Upper lobe of left lung (tissue), 4 donors: Measurements from ENCODE around the gene TMEM131L.

Experiments used
- POLR2A ChIP-seq, 4 donors: fragments of 450-650 bp; IDR thresholded peaks; one replicate each; pipeline ENCODE4 v1.5.1; 2016 to 2017; ENCODE audit warnings: antibody characterized with exemption in 4 of 4, mild to moderate bottlenecking in 2 of 4
- POLR2AphosphoS5 ChIP-seq, 2 donors: sonication (generic); formaldehyde crosslinking; IDR thresholded peaks; one replicate each; pipeline ENCODE4 v1.5.1; 2017; ENCODE audit warnings: antibody characterized with exemption in 2 of 2
- TF ChIP-seq, protein P1 (sequence below), 6 experiments: fragments of 450-650 bp in 4 of 6; fragments of 200-600 bp in 2 of 6; sonication (generic) in 2 of 6; IDR thresholded peaks; one replicate each; pipeline ENCODE4 v1.5.1; 2016 to 2019; ENCODE audit warnings: antibody characterized with exemption in 6 of 6

DNA sequence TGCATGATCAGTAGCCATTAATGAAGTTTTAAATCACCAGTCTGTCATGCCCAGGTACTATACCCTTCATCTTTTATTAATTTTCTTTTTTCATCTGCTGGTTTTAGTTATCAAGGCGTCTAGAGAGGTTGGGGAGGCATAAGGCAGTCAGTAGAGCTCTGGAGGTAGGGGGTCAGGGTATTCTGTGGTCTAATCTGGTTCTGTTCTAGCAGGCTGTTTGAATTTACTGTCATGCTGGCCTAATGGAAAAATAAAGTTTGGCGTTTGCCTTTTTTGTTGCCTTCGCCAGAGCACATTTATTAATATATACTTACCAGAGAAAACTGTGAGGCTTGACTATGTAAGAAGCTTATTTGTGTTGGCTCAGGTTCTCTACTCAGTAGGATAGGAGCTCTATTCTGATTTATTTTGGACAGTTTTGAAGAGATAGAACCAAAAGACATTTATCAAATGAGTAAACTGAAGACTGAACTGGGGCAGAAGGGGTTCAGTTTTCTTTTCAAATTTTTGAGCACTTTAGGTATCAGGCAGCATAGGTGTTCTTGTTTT lies 46.9 kb downstream of the TMEM131L start:
- TF ChIP-seq, protein P1, sequence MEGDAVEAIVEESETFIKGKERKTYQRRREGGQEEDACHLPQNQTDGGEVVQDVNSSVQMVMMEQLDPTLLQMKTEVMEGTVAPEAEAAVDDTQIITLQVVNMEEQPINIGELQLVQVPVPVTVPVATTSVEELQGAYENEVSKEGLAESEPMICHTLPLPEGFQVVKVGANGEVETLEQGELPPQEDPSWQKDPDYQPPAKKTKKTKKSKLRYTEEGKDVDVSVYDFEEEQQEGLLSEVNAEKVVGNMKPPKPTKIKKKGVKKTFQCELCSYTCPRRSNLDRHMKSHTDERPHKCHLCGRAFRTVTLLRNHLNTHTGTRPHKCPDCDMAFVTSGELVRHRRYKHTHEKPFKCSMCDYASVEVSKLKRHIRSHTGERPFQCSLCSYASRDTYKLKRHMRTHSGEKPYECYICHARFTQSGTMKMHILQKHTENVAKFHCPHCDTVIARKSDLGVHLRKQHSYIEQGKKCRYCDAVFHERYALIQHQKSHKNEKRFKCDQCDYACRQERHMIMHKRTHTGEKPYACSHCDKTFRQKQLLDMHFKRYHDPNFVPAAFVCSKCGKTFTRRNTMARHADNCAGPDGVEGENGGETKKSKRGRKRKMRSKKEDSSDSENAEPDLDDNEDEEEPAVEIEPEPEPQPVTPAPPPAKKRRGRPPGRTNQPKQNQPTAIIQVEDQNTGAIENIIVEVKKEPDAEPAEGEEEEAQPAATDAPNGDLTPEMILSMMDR (IDR thresholded peaks at IDR 0.05): no peak
- TF ChIP-seq POLR2AphosphoS5 (IDR thresholded peaks at IDR 0.05): no peak
- no peak for TF ChIP-seq POLR2A (IDR thresholded peaks at IDR 0.05)
